NCI-H128 (cell line): ENCODE results near the gene ZNF862.

Experiments
- DNase-seq: peaks from one replicate; lab custom pipeline; 2025; ENCODE audit not compliant: unreplicated experiment; lab: John Stamatoyannopoulos, UW

The ZNF862 gene

DNA sequence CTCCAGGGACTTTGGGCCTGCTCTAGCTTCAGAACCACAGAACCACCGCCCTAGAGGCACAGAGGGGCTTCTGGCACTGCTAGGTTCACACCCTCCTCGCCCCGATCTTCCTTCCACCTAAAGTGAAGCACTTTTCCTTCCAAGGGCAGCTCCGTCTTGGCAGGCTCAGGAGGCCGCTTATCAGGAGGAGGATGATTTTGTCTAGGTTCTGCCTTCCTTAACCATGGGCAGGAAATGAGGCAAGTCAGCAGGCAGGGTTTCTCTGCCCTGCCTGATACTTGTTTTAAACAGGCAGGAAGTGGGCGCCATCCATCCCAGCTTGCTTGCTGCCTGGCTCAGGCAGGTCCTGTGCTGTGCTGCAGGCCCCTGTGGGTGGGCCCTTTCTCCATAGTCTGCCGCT lies 27.3 kb downstream of the ZNF862 start:
- DNase-seq: no peak

GRCh38 chr7:149866139-149866778 lies 28.1 kb downstream of the ZNF862 start:
- DNase-seq: no peak

DNA sequence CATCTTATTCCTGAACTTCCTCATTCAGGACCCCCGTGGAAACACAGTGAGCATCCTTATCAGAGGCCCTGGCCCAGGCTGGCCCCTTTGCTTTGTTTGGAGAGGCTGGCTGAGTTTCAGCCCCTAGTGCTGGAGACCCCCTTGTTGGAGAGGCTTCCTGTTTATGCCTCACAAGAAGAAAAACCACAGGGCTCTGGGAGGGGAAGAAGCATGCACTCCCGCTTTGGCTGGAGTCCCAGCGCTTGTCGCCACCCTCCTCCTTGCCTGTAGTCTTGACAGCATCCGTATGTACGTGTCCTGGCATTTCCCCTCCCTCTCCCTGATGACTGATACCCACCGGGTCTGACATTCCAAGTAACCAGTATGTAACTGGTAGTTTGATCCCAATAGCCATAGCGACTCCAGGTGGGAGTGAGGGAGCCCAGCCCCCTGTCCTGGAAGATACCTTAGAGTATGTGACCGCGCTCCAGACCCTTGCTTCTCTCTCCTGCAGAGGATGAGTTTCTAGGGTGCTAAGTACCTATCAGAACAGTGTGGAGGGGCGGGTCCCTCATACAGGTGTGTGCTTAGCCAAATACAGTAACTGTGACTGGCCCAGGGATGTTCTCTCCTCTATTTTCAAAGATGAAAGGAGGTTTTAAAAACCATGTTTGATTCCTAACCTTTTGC lies 28.7 kb downstream of the ZNF862 start:
- DNase-seq: no peak

DNA sequence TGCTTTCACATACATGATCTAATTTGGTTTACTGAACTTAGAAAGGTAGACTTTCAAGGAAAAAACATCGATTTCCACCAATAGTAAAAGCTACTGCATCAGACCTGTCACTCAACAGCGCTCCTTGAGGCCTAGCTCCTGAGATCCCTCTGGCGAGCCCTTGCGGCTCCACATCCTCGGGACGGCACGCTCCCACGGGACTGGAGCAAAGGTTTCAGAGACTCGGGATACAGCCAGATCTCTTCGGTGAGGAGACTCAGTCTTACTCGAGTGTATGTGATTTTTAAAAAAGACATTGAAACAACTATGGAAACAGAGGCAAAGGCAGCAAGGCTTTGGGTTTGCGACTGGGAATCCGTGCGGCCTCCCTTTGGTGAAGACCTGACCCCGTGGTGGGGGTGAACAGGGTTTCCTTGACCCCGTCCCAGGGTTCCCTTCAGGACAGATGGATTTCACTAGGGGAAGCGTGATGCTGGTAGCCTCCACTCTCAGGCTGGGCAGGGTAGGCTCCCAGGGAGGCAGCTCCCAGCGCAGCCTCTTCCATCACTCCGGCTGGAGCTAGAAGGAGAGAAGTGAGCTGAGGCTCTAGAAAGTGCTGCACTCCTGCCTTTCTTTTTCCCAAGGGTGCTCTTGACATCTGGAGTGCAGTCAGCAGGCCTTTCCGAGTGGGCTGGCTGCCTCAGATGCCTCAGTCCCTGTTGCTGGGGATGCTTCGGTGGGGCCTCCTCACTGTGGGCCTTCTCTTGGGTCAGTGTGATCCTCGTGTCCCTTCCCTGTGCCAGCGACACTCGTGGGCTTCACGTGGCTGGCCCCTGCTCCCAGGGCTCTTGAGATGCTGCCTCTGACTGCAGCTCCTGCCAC lies 29.8 kb downstream of the ZNF862 start:
- no peak for DNase-seq

- no peak for DNase-seq
Measured at GRCh38 chr7:149868623-149869290, 30.6 kb downstream of the ZNF862 start.

GRCh38 chr7:149869291-149869650 lies 31.1 kb downstream of the ZNF862 start:
- DNase-seq: no peak

- no peak for DNase-seq
Measured at GRCh38 chr7:149869867-149870266, 31.7 kb downstream of the ZNF862 start.

- no peak for DNase-seq
Measured at GRCh38 chr7:149870274-149870673, 32.1 kb downstream of the ZNF862 start.

- no peak for DNase-seq
Measured at GRCh38 chr7:149870701-149871483, 32.7 kb downstream of the ZNF862 start.

- no peak for DNase-seq
Measured at GRCh38 chr7:149871576-149871975, 33.4 kb downstream of the ZNF862 start.

GRCh38 chr7:149872419-149873073 lies 34.4 kb downstream of the ZNF862 start:
- no peak for DNase-seq

DNA sequence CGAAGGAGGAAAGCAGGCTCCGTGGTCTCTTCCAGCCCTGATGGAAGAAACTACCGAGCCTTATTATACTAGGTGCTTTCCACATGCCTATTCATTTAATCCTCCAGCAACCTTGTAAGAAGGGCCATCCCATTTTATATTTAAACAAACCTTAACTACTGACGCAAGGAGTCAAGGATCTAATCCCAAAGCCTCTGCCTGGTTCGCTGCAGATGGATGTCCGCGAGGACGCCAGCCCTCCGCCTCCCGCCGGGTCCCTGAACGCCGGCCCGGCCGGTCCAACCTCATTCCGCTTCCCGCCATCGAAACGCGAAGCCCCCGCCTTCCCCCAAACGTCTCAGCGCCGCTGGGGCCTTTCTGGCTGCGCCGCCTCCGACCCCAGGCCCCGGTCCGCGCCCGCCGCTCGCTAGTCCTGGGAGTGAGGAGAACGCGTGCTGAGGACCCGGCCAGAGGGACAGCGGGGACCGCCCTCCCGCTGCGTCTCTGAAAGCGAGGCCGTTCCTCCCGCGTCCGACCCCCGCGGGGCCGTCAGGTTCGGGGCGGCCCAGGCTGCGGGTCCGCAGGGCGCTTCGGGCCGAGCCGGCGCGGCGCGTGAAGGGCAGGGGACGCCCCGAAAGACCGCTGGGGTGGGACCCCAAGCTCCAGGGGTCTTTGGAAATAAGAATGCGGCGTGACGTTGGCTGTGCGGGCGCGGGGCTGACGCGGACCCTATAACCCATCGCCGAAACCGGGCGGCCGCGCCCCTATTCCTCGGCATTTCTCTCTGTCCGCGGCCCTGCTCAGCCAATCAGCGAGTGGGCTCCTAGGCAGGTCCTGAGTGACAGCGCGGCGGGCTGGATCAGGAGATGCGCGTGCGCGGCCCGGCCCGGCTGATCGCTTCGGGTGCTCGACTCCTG lies 35.1 kb downstream of the ZNF862 start, which contains the start of gene ATP6V0E2:
TSS of gene ATP6V0E2 (plus strand) at position 896 of the 896 bp plus-strand sequence. CDS start 97 bp downstream, outside the sequence.
- DNase-seq: peak; percentile 93

DNA sequence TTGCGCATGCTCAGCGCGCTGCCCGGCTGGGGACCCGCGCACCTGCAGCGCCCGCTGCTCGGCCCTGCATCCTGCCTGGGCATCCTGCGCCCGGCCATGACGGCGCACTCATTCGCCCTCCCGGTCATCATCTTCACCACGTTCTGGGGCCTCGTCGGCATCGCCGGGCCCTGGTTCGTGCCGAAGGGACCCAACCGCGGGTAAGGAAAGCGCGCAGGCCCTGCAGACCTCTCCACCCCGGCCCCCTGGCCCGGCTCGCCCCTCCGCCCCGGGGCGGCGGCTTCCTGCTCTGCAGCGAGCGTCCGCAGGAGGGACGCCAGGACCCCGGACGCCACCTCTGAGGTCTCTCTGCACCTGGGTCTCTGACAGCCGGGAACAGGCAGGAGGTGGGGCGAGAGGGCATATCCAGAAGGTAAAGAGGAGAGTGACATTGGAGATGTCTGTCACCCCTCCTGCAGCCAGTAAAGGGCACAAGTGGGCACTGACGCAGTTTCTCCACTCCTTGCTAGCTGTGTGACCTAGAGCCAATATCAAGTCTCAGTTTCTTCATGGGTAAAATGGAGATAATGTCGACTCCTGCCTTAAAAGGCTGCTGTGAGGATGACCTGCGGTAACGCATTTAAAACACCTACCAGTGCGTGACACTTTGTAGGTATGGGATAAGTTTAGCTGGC lies 35.9 kb downstream of the ZNF862 start:
- DNase-seq: no peak

DNA sequence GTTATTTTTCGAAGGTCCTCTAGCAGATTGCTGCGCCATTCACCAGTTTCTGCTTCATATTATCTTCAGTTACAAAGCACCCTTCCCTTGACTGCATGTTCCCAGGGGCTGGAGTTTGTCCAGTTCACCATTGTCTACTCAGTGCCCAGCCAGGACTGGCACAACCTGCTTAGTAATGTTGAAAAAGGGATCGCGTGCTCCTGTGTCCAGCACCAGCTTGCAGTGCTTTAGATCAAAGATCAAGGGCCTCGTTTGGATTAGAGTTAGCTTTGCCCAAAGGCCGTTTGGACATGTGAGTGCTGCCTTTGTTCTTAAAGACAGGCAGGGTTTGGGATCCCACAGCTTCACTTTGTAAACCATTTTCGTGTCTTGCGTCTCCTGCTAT lies 36.5 kb downstream of the ZNF862 start:
- DNase-seq: no peak

- no peak for DNase-seq
Measured at GRCh38 chr7:149875396-149875795, 37.2 kb downstream of the ZNF862 start.

DNA sequence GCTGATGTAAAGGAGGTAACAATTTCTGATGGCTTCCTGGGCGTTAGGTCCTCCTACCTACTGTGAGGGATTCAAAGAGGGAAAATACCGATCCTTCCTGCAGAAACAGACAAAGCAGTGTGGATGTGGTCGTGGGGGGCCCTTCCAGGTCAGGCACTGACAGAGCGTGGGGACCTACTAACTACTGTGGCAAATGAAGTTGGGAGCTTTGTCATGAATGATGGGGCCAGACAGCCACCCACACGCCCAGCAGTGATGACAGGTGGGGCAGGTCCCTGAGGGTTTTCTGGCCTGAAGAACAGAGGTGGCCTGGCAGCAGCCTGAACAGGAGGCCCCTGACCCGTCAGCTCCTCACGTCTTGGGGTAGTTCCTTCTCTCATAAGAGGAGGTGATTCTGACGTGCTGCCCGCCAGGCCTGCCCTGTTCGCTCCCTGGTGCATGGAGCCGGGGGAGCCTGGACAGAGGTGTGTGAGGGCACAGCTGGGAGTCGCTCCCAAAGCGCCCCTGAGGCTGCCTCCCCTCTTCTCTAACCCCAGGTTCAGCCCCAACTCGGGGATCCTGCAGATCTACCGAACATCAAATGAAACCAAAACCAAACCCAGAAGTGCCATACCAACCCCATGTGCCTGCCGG lies 39.8 kb downstream of the ZNF862 start:
- no peak for DNase-seq

DNA sequence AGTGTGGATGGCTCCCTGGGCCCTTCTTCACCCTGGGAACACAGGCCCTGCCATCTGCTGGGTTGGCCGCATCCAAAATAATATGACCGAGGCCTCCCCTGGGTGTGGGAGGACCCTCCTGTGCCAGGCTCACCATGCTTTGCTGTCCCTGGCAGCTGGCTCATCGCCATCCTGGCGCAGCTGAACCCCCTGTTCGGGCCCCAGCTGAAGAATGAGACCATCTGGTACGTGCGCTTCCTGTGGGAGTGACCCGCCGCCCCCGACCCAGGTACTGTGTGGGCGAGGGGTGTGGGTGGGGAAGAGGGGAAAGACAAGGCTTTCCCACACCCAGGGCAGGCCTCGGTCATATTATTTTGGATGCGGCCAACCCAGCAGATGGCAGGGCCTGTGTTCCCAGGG lies 40.3 kb downstream of the ZNF862 start:
- DNase-seq: no peak

DNA sequence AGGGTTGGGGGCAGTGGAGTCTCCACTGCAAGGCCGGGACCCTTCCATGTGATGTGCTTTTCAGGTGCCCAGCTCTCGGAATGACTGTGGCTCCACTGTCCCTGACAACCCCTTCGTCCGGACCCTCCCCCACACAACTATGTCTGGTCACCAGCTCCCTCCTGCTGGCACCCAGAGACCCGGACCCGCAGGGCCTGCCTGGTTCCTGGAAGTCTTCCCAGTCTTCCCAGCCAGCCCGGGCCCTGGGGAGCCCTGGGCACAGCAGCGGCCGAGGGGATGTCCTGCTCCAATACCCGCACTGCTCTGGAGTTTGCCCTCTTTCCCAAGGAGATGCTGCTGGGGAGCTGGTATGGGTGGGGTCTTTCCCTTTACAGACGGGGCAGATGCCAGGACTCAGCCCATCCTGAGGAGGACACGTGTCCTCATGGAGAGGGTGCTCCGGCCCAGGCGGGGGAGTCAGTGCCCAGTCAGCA lies 41.1 kb downstream of the ZNF862 start:
- no peak for DNase-seq
